ENCODE data around the gene MEI1.

The MEI1 gene

DNA sequence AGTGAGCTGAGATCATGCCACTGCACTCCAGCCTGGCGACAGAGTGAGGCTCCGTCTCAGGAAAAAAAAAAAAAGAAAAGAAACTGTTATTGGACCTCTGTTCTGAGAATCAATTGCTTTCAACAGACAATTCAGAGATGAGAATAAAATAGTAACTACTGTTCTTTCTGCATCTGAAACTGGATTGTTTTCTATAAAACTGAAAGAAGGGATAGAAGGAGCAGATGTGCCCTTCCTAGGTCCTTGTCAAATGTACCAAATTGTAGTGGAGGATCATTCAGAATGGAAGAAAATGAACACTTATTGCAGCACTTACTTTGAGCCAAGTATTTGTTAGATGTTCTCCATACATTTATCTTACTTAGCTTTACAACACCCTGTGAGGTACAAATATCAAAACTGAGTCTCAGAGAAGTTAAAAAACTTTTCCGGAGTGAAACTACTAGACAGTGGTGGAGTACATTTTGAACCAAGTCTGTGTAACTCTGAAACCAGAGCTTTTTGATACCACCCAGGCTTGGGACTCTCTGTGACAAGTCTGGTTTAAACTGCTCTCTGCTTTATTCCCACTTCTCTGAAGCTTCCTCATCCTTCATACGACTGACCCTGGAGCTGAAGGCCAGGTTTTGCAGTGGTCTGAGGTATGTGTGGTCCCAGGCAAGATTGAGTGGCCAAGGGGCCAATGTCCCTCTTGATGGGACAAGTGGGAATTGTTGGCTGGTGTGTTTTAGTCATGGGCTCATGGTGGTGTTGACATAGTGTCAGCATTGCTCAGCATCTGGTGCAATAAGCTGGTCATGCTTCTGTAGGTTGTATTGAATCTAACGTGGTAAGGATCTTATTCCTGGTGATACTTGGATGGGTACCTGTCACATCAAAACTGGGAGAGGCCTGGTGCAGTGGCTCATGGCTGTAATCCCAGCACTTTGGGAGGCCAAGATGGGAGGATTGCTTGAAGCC lies 53.0 kb downstream of the MEI1 start:
- DNase-seq (ENCODE audit: low spot score), result peak; percentile 41
- TF ChIP-seq, protein P1, sequence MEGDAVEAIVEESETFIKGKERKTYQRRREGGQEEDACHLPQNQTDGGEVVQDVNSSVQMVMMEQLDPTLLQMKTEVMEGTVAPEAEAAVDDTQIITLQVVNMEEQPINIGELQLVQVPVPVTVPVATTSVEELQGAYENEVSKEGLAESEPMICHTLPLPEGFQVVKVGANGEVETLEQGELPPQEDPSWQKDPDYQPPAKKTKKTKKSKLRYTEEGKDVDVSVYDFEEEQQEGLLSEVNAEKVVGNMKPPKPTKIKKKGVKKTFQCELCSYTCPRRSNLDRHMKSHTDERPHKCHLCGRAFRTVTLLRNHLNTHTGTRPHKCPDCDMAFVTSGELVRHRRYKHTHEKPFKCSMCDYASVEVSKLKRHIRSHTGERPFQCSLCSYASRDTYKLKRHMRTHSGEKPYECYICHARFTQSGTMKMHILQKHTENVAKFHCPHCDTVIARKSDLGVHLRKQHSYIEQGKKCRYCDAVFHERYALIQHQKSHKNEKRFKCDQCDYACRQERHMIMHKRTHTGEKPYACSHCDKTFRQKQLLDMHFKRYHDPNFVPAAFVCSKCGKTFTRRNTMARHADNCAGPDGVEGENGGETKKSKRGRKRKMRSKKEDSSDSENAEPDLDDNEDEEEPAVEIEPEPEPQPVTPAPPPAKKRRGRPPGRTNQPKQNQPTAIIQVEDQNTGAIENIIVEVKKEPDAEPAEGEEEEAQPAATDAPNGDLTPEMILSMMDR (IDR thresholded peaks at IDR 0.05; ENCODE audit: extremely low read depth, missing control alignments), result no peak

DNA sequence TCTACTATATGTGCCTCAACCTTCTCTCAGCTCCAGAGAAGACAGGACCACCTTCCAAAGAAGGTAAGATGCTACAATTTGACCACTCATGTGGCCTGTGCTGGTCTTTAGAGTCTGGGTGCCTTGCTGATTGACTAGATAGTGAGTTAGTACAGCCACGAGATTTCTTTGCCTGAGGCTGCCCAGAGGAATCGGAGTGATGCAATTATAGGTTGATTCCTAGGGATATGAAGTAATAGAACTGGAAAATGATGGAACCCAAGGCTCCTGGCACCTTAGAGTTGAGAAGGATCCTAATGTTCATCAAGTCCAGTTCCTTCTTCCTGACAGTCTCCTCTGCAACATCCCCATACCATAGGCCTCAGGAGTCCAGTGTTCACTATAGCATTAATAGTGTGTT lies 54.7 kb downstream of the MEI1 start:
- DNase-seq (ENCODE audit: low spot score), result no peak
- TF ChIP-seq, protein P1 (IDR thresholded peaks at IDR 0.05; ENCODE audit: extremely low read depth, missing control alignments), result no peak

DNA sequence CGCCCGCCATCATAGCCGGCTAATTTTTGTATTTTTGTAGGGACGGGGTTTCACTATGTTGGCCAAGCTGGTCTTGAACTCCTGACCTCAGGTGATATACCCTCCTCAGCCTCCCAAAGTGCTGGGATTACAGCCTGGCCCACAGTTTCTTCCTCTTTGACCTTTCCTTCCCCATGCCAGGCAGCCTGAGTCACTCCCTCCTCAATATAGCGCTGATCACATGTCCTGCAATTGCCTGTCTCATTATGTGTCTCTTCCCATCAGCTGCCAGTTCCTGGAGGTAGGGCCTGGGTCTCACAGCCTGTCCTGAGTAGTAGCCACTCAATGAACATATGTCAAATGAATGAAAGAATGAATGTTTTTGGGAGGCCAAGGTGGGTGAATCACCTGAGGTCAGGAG lies 58.2 kb downstream of the MEI1 start:
- DNase-seq (ENCODE audit: low spot score), result no peak
- TF ChIP-seq, protein P1 (IDR thresholded peaks at IDR 0.05; ENCODE audit: extremely low read depth, missing control alignments), result no peak

DNA sequence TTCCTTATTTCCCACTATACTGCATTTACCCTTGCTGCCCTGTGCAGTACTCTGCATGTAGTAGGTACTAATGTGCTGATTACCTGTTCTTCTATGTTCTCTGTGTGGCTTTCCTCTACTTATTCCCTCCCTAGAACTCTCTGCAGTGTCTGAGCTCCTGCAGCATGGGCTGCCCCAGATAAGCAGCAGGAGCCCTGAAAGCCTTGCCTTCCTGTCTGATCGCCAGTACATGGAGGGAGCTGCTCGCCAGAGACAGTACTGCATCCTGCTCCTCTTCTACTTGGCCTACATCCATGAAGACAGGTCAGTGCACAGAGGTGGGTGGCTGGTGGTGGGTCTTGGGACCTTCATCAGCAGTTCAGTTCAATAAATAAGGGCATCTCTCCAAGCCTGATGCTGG lies 58.9 kb downstream of the MEI1 start:
- DNase-seq (ENCODE audit: low spot score), result no peak
- TF ChIP-seq, protein P1 (IDR thresholded peaks at IDR 0.05; ENCODE audit: extremely low read depth, missing control alignments), result no peak

DNA sequence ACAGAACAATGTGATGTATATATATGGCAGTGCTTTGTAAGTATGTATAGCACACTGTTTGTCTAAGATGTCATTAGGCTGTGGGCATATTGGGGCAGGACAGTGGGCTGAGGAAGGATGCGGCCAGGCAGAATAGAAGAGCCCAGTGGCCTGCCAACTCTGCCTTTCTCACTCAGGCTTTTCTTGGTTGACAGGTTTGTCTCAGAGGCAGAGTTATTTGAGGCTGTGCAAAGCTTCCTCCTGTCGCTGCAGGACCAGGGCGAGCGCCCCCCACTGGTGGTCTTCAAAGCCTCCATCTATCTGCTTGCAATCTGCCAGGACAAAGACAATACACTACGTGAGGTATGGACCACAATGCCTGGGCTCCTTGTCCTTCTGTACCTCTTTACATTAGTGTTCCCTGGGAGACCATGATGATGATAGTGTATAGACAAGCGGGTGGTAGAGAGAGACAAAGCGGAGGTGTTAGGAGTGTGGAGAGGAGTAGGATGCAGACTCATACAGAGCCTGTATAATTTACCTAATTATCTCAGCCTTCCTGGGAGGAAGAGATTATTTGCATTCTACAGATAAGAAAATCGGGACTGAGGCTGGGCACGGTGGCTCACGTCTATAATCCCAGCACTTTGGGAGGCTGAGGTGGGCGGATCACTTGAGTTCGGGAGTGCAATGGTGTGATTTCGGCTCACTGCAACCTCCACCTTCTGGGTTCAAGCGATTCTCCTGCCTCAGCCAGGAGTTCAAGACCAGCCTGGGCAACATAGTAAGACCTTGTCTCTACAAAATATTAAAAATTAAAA lies 63.9 kb downstream of the MEI1 start:
- TF ChIP-seq, protein P1 (IDR thresholded peaks at IDR 0.05; ENCODE audit: extremely low read depth, missing control alignments), result peak; percentile 52
- DNase-seq (ENCODE audit: low spot score), result peak; percentile 52

DNA sequence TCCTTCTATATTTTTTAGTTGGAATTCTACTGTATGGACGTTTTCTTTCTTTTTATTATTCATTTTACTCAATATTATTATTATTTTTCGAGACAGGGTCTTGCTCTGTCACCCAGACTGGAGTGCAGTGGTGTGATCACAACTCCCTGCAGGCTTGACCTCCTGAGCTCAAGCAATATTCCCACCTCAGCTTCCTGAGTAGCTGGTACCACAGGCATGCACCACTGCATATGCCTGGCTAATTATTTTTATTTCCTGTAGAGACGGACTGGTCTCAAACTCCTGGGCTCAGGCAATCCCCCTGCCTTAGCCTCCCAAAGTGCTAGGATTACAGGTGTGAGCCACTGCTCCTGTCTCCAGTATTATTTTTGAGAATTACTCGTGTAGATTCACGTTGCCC lies 67.2 kb downstream of the MEI1 start:
- TF ChIP-seq, protein P1 (IDR thresholded peaks at IDR 0.05; ENCODE audit: extremely low read depth, missing control alignments), result no peak
- no peak for DNase-seq (ENCODE audit: low spot score)

DNA sequence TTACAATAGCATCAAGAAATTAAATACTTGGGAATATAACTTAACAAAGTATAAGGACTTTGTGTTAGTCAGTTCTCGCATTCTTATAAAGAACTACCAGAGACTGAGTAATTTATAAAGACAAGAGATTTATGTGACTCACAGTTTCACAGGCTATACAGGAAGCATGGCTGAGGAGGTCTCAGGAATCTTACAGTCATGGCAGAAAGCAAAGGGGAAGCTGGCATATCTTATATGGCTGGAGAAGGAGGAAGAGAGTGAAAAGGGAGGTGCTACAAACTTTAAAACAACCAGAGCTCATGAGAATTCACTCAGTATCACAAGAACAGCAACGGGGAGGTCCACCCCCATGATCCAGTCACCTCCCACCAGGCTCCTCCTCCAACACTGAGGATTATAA lies 69.1 kb downstream of the MEI1 start:
- DNase-seq (ENCODE audit: low spot score), result no peak
- TF ChIP-seq, protein P1 (IDR thresholded peaks at IDR 0.05; ENCODE audit: extremely low read depth, missing control alignments), result no peak

Data from GM20000 (cell line).